Urothelium cell line (cell line): ENCODE data around the gene ELMO3.

Experiments
- DNase-seq: peaks from one replicate; pipeline ENCODE4 v3.0.0; 2011; ENCODE audit warnings: low spot score, mixed read lengths
- FAIRE-seq: peaks from 2 replicates; lab custom pipeline; 2011; peaks lifted over from hg19 to GRCh38; lab: Jason Lieb, UNC

The ELMO3 gene

DNA sequence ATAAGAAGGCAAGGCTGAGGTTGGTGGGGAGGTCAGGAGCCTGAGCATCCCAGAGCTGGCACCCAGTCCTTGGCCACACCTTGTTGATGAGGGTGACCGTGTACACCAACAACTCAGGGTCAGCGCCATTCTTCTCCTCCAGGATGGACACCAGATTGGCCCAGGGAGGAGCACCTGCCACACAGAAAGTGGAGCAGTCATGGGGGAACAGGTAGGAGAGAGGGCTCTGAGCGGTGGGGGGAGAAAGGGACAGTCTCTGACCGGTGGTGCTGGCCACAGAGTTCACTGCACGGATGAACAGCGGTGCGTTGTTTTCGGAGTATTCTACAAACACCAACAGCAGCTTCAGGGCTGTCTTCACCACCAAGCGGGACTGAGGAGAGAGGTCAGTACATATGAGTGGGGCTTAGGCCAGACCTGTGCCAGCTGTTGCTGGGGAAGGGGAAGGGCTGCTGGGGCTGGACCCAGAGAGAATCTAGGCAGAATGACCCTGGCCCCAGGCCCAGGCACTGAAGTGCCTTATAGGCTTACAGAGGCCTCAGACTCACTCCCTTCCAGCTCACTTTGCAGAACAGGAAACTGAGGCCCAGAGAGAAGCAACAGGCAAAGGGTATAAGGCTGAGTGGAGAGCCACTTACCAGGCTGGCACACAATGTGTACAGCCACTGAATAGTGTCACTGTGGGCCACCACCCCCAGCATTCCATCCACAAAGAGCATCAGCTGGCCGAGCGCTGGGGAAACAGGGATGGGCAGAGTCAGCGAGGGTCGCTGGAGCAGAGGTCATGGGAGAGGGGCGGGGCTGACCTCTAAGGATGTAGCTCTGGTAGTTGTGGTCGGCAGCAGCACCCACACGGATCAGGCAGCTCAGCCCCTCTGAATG lies 38.7 kb downstream of the ELMO3 start:
- DNase-seq (no peak), FAIRE-seq (no peak)

DNA sequence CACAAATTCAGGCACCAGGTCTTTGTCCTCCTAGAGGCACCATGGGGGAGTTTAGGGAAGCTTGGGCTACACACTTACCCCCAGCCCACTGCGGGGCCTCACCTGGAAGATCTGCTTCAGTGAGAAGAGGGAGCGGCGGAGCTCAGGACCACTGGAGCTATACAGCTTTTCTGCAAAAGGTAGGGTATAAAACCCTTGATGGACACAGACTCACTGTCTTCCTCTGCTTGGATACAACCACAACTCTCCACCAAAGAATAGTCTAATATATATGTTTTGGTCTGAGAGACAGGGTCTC lies 39.3 kb downstream of the ELMO3 start:
- FAIRE-seq (no peak), DNase-seq (no peak)

DNA sequence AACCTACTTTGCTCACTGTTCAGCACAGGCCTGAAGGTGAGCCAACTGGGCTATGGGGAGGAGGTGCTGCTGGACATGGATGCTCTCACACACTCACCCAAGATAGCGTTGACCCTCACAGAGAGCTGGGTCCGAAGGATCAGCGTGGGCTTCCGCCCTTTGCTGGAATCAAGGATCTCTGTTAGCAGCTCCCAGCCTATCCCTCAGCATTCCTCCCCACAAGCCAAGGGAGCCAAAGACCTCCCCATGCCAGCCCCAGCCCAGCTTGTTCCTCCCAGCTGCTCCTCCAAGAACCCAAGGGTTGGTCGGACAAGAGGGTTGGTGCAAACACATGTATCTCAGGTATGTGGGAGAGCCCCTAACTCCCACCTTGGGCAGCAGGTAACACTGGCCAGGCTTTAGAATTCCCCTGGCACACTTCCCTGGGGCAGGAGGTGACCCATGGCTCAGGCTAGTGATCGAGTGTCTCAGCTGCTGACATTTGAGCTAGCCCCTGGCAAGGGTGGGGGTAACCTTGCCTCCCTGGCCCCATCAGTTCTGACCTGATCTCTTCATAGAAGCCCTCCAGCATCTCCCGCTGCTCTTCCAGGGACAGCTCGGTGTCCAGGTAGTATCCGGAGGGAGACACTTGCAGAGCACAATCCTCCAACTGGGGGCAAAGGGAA lies 40.0 kb downstream of the ELMO3 start:
- no peak for FAIRE-seq

DNA sequence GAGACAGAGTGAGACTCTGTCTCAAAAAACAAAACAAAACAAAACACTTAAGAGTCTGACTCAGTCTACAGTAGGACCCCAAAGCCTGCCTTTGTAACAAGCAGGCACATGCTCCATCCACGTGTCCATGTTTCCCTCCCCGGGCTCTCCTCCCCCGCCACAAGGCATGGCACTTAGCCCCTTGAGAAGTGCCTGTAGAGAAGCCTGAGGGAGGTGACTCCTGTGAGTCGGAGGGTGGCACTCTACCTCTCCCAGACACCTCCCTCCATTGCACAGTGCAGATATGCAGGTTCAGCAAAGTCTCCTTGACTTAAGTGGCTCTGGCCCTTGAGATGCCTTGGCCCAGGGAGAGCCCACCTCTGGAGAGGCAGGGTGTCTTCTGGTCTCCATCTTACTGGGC lies 41.6 kb downstream of the ELMO3 start:
- FAIRE-seq, result no peak
- DNase-seq, result no peak

More for the DNA sequence above, 40.0 kb downstream of the ELMO3 start:
- DNase-seq, result no peak

DNA sequence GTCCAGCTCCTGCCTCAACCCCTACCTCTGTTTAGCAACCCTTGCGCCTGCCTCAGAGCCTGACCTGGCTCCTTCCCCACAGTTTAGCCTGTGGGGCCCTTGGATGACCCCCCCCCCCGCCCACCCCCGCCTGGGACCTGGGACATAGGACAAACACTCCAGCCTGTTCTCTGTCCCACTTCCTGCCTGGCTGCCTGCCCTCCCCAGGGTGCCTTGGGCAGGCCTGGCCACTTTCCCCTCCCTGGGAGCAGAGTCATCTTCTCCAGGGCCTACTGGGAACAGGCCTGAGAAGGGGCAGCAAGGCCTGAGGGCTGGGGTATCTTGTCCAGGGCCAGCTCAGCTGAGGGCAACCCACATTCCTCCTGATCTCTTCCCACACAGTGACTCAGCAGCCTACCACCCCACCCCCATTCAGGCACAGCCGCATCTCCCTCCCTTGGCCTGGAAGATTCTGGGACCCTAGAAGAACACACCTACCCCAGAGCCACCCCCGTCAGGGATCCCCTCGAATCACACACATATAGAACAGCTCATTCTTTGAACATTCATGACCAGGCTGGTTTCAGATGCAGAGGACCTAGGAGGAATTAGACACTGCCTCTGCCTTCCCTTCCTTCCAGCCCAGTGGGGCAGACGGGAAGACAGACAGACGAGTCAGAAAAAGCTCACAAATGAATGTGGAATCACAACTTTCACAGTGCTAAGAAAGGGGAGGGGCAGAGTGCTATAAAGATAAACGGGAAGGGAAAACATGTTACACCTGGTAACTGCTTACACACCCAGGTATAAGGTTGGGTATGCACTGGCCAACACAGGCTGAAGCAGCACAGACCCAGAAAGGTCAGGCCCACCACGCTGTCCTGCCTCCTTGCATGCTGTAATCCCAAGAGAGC lies 42.3 kb downstream of the ELMO3 start:
- FAIRE-seq, result no peak
- peak; percentile 72 for DNase-seq

DNA sequence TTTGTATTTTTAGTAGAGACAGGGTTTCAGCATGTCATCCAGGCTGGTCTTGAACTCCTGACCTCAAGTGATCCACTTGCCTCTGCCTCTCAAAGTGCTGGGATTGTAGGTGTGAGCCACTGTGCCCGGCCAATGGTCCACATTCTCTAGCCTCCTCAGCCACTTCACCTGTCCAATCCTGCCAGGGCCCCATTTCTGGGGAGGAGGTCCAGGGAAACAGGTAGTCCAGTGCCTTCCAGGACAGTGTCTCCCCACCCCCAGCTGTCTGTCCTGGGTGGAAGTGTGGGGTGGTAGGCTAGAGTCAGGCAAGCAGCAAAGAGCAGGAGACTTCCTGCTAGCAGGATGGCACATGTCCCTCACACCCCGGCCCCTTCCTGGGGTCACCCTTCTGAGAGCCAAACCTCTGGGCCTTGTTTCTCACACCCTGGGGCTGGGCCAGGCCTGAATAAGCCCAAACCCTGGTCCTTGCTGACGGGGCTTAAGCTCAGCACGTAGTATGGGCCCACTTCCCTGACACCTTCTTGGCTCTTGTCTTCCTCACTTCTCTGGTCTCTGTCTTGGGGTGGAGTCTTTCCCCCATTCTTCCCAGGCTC lies 43.3 kb downstream of the ELMO3 start:
- DNase-seq, result no peak
- no peak for FAIRE-seq

DNA sequence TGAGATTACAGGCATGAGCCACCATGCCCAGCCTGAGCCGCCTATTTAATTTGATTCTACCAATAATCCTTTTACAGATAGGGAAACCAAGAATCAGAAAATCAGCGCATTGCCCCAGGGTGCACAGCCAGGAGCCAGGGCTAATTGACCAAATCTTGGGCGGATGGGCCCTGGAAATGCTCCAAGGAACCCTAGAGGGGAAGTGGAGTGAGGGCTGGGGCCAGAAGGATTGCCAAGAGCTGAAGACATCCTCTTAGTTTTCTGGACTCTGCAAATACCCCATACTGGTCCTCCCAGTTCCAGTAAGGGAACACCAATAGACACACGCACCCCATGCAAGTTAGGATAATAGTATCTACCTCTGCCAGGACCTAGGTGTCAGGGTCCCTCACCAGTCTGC lies 44.5 kb downstream of the ELMO3 start:
- DNase-seq (no peak), FAIRE-seq (no peak)

DNA sequence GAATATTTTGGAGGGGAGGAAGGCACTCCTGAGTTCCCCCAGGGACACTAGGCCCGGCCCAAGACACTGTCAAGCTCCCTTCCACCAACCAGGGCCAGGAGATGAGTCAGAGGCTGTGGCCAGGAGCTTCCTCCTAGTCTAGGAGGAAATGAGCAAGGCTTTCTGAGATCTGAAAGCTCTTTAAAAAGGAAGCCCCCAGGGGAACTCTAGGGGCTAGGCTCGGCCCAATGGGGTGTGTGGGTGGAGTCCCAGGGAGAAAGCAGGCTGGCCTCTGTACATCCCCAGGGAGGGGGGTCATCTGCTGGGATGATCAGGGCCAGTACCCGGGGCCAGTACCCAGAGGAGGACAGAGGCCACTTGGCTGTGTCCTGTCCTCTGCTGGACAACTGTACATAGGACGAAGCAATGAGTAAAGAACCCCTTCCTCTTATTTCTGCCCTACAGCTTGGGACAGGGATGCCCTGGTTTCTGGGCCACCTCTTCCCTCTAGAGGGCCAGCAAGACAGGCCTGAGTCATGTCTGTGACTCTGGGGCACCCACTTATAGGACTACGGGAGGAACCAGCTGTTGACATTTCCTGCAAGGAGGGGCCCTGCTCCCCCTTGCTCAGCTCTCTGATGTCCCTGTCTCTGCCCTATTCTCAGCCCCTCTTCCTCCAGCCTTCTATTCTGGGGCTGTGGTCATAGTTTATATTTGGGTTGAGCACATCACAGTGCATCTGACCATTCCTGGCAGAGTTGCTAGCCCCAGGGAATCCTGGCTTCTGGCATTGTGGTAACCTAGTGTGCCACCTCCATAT lies 45.7 kb downstream of the ELMO3 start:
- no peak for FAIRE-seq
- DNase-seq, result peak; percentile 64

DNA sequence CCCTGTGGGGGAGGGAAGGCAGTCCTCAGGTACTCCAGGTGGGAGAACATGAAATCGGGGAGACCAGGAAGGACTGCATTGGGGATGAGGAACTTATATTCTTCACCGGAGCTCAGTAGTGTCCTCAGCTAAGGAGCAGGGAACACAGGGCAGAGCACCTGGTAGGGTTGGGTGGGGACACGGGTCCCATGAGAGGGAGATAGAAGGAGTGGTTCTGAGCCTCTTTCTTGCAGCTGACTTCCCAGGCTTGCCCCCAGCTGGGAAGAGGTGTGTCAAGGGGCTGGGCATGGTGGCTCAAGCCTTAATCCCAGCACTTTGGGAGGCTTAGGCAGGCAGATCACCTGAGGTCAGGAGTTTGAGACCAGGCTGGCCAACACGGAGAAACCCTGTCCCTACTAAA lies 46.3 kb downstream of the ELMO3 start:
- no peak for DNase-seq
- no peak for FAIRE-seq

DNA sequence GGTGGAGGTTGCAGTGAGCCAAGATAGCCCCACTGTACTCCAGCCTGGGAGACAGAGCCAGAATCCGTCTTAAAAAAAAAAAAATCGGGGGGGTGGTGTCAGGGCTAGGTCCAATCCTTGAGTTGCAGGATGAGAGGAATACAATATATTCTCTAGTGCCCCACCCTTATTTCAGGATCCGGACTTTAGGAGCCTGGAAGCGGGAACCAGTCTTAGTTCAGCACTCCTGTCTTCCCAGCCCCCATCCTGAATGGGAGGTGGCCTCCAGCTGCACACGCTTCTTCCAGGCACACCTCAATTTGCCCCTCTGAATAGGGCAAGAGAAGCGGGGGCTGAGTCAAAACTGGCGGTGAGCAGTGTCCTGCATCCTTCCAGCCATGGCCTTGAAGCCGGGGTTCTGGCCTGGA lies 46.7 kb downstream of the ELMO3 start:
- no peak for FAIRE-seq
- DNase-seq, result no peak

DNA sequence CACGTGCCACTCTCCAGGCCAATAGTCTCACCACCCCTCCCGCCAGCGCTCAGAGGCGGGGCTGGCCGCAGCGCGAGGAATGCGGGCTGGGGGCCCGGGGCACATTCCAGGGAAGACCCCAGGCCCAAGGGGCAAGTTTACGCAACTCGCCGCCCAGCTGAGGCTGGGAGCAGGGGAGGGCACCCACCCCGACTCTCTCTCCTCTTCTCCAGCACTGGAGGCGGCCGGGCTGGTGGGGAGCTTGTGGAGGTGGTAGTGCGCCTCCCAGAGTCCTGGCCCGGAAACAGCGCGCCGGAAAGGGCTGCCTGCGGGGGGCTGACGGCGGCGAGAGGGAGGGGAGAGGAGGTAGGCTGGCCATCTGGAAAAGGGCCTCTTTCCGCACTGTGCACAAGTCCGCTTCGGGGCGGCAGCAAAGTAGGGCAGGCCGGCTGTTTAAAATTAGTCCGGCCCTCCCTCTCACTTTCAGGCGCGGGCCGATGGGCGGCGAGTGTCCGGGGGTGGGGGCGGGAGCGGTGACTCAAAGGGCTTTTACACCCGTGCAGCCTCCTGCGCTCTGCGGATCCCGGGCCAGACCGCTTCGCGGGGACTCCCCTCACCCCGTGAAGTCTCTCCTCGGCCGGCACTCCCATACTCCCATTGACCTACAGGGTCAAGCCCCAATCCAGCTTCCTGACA lies 47.3 kb downstream of the ELMO3 start:
- FAIRE-seq, result no peak
- peak; percentile 73 for DNase-seq

DNA sequence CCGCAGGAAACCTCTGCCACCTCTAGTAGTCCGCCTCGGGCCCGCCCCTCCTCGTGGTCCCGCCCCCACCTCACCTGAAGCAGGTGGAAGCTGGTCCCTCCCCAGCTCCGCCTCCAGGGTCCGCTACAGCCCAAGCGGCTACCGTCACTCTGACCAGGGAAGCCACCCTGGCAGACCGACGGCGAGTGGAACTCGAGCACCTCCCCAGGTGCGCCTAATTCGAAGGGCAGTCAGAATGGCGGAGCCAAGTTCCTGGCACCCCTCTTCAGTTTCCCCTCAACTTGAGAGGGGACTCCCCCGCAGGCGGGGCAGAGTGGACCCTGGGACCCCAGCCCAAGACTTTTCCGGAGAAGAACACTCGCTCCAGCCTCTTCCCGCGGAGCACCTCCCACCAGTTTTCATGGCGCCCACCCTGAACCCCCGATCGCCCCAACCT lies 47.8 kb downstream of the ELMO3 start:
- peak; percentile 44 for DNase-seq
- no peak for FAIRE-seq

DNA sequence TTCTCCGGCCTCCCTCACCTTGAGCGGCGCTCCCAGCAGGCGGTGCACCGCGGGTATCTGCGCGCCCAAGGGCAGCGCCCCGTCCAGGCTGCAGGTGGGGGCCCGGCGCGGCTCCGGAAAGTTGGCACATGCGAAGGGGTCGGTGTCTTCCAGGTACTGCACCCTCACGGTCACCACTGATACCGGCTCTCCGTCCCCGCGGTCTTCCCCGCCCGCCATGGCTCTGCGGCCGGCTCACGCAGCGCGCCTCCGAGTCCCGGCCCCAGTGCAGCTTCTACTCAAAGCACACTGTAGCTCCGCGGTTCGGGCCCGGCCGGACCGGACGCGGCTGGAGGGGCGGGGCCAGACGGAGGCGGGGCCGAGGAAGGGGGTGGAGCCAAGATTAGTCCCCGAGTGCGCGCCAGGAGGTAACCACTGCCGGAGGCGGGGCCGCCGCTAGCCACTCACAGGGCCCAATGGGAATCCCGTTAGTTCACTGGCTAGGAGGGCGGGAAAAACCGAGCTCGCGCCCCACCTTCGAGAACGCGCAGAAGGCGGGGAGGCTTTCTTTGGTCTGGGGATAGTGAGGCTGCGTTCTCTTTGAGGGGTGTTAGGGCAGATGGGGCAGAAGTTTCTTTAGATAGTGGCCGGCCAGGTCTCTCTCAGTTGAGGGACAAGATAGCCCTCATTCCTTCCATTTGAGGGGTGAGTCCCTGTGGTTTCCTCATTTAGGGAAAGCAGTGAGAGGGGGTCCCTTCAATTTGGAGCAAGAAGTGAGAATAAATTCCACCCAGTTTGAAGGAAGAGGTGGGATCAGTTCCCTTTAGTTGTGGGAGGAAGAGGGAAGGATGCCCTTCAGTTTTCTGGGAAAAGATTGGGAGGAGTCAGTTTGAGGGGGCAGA lies 48.5 kb downstream of the ELMO3 start, which contains the start of gene FHOD1:
Gene FHOD1 (minus strand): TSS at position 290 of the 881 bp plus-strand sequence. CDS start 71 bp downstream, at position 219.
- peak; percentile 97 for DNase-seq
- no peak for FAIRE-seq

DNA sequence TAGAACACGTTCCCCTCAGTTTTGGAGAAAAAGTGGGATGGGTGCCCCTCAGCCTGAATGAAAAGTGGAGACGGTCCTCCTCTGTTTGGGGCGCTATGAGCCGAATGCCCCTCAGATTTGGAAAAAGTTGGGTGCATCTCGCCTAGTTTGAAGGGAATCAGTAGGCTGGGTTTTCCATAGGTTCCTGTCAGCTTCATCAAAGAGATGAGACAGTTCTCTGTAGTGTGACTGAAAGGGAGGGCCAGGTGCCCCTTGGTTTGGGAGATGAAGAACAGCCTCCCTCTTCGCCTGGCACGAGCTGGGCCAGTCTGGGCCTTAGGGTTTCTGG lies 49.1 kb downstream of the ELMO3 start:
- no peak for DNase-seq
- FAIRE-seq, result no peak

DNA sequence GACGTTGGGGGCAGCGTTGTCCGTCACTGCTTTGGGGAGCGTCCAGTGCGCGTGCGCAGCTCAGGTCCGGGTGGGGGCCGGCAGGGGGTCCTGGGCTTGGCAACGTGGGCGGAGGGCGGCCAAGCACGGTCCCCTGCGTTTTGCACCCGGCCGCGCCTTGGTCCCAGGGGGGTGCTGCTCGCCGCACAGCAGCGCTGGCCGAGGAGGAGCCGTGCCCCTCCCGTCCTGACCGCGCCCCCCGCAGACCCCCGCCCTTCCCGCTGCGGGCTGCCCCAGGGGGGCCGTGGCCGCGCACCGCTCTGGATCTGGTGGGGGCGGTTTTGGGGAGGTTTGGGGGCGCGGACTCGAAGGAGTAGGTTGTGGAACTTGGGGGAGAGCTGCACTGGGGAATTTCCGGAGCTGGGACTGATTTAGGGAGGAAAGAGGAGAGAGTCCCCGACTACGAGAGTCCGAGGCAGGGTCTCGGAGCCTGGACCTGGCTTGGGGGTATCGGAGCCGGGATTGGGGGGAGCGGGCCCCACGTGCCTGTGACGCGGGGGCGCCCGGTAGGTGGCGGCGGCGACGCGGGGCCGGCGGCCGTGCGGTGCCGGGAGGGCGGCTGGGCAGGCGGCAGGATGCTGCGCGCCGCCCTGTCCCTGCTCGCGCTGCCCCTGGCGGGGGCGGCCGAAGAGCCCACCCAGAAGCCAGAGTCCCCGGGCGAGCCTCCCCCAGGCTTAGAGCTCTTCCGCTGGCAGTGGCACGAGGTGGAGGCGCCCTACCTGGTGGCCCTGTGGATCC lies 49.7 kb downstream of the ELMO3 start, which contains the start of gene SLC9A5:
Gene SLC9A5 (plus strand): TSS at position 579 of the 777 bp plus-strand sequence. CDS start 36 bp downstream, at position 615.
- FAIRE-seq, result no peak
- peak; percentile 51 for DNase-seq

DNA sequence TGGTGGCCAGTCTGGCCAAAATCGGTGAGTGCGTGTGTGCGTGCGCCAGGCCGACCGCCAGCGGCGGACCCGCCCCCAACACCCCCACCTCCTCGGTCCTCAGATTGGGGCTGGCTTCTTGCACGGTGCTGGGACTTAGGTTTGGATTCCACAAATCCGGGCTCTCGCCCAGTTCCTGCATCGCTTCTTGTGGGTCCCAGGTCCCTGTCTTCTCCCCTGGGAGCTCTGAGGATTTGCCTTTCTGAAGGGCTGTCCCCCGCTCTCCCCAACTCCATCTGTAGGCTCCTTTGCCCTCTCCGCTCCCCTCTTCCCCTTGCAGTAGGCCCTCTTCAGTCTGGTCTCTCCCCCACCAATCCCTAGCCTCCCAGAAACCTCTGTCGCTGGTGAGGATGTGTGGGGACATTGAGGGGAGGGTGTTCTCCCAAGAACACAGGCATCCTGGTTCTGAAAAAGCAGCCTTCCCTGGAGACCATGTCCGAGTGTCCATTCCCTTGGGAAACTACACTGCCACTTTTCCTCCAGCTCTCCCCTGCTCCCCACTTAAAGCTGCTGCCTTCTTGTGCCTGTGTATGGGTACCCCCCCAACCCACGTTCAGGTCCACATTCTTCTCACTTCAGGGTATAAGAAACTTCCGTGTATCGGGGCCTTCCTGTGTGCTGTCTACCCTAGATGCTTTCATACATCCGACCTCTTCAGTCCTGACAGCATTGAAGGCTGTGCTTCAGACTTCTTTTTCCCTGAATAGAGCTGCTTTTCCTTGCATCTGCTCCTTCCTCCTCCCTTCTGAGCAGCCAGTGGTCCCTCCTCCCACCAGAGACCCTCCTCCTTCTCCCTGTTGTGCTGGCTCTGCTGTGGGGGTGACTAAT lies 50.5 kb downstream of the ELMO3 start:
- no peak for DNase-seq

DNA sequence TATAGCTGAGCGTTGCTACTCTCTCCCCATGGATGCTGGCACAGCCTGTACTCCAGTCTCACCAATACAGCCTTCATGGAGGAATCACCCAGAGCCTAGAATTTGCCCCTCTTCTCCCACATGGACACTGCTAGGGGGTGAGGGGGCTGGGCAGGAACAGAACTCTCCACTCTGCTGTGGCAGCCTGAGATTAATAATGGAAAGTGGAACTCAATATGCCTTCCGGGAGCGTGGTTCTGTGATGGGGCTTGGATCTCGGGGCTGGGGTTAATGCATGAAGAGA lies 51.1 kb downstream of the ELMO3 start:
- DNase-seq (no peak), FAIRE-seq (no peak)

More for the DNA sequence above, 50.5 kb downstream of the ELMO3 start:
- no peak for FAIRE-seq
